HEK293 (cell line): ENCODE measurements around the gene ZNF492.

ENCODE experiments used
- CTCF ChIA-PET: fragments of 350-600 bp; formaldehyde crosslinking; extraction: SDS; loops from one replicate; lab custom pipeline; 2021; ENCODE audit warnings: antibody characterized with exemption; lab: Yijun Ruan, JAX
- POLR2A ChIA-PET: fragments of 300-600 bp; formaldehyde crosslinking; extraction: SDS; loops from one replicate; lab custom pipeline; 2020; ENCODE audit warnings: antibody characterized with exemption, inconsistent platforms; lab: Yijun Ruan, JAX
- H3K27ac ChIP-seq: fragments of 200-500 bp; sonication (Bioruptor generic); 2 replicates; pipeline ENCODE4 v1.5.1; 2014; ENCODE audit warnings: low read depth, low read length, control low read depth, inconsistent platforms; ENCODE audit errors: extremely low read depth
- H3K36me3 ChIP-seq, 2 experiments: fragments of 200-500 bp in 1 of 2; sonication (Bioruptor generic) in 1 of 2; 1 replicate in 1 of 2; 2 replicates in 1 of 2; pipeline ENCODE4 v1.5.1; 2014 to 2017; ENCODE audit warnings: inconsistent platforms in 2 of 2, low read length in 2 of 2; ENCODE audit not compliant: control insufficient read depth in 2 of 2, insufficient read depth in 1 of 2
- H3K4me1 ChIP-seq: fragments of 200-500 bp; sonication (Bioruptor generic); 2 replicates; pipeline ENCODE4 v1.5.1; 2014; ENCODE audit warnings: mild to moderate bottlenecking, low read length, inconsistent platforms; ENCODE audit not compliant: control insufficient read depth, insufficient read depth
- H3K4me3 ChIP-seq: 2 replicates; pipeline ENCODE4 v1.5.1; 2011; ENCODE audit warnings: low read depth, mild to moderate bottlenecking, control low read depth, low read length, moderate library complexity
- H3K9me3 ChIP-seq: fragments of 200-500 bp; sonication (Bioruptor generic); 2 replicates; pipeline ENCODE4 v1.5.1; 2014; ENCODE audit warnings: low read depth, low read length, inconsistent platforms; ENCODE audit not compliant: control insufficient read depth, insufficient read depth
- MZF1 ChIP-seq: fragments of 450-650 bp; formaldehyde crosslinking; IDR thresholded peaks from 2 replicates; pipeline ENCODE4 v1.5.1; 2017; ENCODE audit warnings: missing biosample characterization, missing genetic modification characterization, borderline replicate concordance
- OVOL3 ChIP-seq: fragments of 450-650 bp; formaldehyde crosslinking; IDR thresholded peaks from 2 replicates; pipeline ENCODE4 v1.5.1; 2016; ENCODE audit warnings: missing biosample characterization, missing genetic modification characterization
- PRDM2 ChIP-seq: fragments of 450-650 bp; formaldehyde crosslinking; IDR thresholded peaks from 2 replicates; pipeline ENCODE4 v1.5.1; 2016; ENCODE audit warnings: missing biosample characterization, missing genetic modification characterization, borderline replicate concordance
- REST ChIP-seq: fragments of 450-650 bp; formaldehyde crosslinking; IDR thresholded peaks from 2 replicates; pipeline ENCODE4 v1.5.1; 2016; ENCODE audit warnings: missing biosample characterization, missing genetic modification characterization
- SALL2 ChIP-seq: fragments of 450-650 bp; formaldehyde crosslinking; IDR thresholded peaks from 2 replicates; pipeline ENCODE4 v1.5.0; 2017; ENCODE audit warnings: missing biosample characterization, mild to moderate bottlenecking, missing genetic modification characterization, borderline replicate concordance
- ZEB2 ChIP-seq: fragments of 450-650 bp; formaldehyde crosslinking; IDR thresholded peaks from 2 replicates; pipeline ENCODE4 v1.5.1; 2016; ENCODE audit warnings: missing biosample characterization, missing genetic modification characterization
- ZNF175 ChIP-seq: fragments of 450-650 bp; formaldehyde crosslinking; IDR thresholded peaks from 2 replicates; pipeline ENCODE4 v1.5.1; 2016; ENCODE audit warnings: missing biosample characterization, missing genetic modification characterization
- ZNF184 ChIP-seq: fragments of 450-650 bp; IDR thresholded peaks from 2 replicates; pipeline ENCODE4 v1.5.1; 2018; ENCODE audit warnings: missing biosample characterization, mild to moderate bottlenecking, missing genetic modification characterization
- ZNF2 ChIP-seq: fragments of 450-650 bp; formaldehyde crosslinking; IDR thresholded peaks from 2 replicates; pipeline ENCODE4 v1.5.1; 2016; ENCODE audit warnings: missing biosample characterization, missing genetic modification characterization
- ZNF221 ChIP-seq: fragments of 450-650 bp; formaldehyde crosslinking; IDR thresholded peaks from 2 replicates; pipeline ENCODE4 v1.5.1; 2017; ENCODE audit warnings: missing biosample characterization, missing genetic modification characterization, borderline replicate concordance
- ZNF366 ChIP-seq: fragments of 450-650 bp; formaldehyde crosslinking; conservative IDR thresholded peaks from 2 replicates; pipeline ENCODE4 v1.5.1; 2016; ENCODE audit warnings: missing biosample characterization, missing genetic modification characterization
- ZNF473 ChIP-seq: fragments of 450-650 bp; formaldehyde crosslinking; IDR thresholded peaks from 2 replicates; pipeline ENCODE4 v1.5.1; 2017; ENCODE audit warnings: missing biosample characterization, missing genetic modification characterization
- ZNF48 ChIP-seq: fragments of 450-650 bp; formaldehyde crosslinking; IDR thresholded peaks from 2 replicates; pipeline ENCODE4 v1.5.1; 2016; ENCODE audit warnings: missing biosample characterization, missing genetic modification characterization
- ZNF549 ChIP-seq: fragments of 450-650 bp; IDR thresholded peaks from 2 replicates; pipeline ENCODE4 v1.5.1; 2018; ENCODE audit warnings: missing biosample characterization, missing genetic modification characterization, mild to moderate bottlenecking, inconsistent platforms, moderate library complexity
- ZNF555 ChIP-seq: fragments of 450-650 bp; formaldehyde crosslinking; conservative IDR thresholded peaks from 2 replicates; pipeline ENCODE4 v1.5.1; 2017; ENCODE audit warnings: missing biosample characterization, mild to moderate bottlenecking, missing genetic modification characterization, inconsistent platforms
- ZNF645 ChIP-seq: fragments of 450-650 bp; formaldehyde crosslinking; IDR thresholded peaks from 2 replicates; pipeline ENCODE4; 2016; ENCODE audit warnings: missing biosample characterization, missing genetic modification characterization
- ZNF664 ChIP-seq: fragments of 450-650 bp; formaldehyde crosslinking; IDR thresholded peaks from 2 replicates; pipeline ENCODE4 v1.5.1; 2016; ENCODE audit warnings: missing biosample characterization, missing genetic modification characterization
- ZNF792 ChIP-seq: fragments of 450-650 bp; formaldehyde crosslinking; IDR thresholded peaks from 2 replicates; pipeline ENCODE4 v1.5.1; 2016; ENCODE audit warnings: missing biosample characterization, missing genetic modification characterization
- TF ChIP-seq, protein P1 (sequence below): fragments of 450-650 bp; formaldehyde crosslinking; IDR thresholded peaks from 2 replicates; pipeline ENCODE4 v1.5.1; 2016; ENCODE audit warnings: missing biosample characterization, missing genetic modification characterization

Gene ZNF492

DNA sequence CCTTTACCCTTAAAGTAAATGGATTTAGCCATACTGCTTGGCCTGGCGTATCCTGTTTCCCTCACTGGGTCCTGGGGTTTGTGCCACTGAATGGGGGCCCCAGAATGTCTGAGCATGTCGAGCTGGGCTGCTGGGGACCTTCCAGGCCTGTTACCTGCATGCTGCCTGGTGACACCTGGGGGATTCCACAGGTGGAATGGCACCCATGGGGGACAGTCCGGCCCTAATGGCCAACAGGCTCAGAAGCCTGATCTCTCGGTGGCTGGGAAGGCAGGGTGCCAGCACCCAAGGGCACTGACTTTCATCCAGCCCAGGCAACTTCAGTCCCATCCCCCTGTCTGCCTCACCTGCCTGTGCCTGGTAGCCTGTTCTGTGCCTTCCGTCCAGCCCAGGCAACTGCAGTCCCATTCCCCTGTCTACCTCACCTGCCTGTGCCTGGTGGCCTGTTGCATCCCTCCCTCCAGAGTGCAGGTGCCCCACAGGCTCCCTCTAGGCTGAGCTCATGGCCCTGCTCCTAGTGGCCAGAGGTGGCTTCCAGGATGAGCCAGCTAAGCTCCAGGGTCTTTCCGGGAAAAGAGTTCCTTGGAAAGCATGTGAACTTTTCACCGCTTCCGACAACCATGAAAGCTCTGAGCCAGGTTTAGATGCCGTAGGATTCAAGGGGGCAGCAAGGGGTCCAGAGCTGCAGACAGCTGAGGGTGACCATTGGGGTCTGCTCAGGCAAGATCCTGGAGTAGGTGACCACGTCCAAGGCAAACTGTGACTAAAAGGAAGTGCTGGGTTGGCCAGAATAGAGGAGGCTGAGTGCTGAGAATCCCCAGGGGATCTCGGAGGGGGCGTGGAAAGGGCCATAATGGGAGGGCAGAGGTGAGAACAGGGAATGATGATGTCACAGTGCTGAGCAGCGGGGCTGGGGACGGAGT lies 30.3 kb upstream of the ZNF492 start:
- Histone ChIP-seq H3K27ac (no peak overlapping the region), H3K4me1 (no peaks in the 10 kb centered on the region), H3K36me3 (no peaks in the 10 kb centered on the region), H3K9me3 (no peaks in the 10 kb centered on the region), H3K4me3 (no peak overlapping the region)
- POLR2A ChIA-PET: no interaction called here
- TF ChIP-seq ZNF366: no peak
- TF ChIP-seq REST: no peak
- TF ChIP-seq ZNF792 (tag by site-specific recombination): no peak
- TF ChIP-seq, protein P1, sequence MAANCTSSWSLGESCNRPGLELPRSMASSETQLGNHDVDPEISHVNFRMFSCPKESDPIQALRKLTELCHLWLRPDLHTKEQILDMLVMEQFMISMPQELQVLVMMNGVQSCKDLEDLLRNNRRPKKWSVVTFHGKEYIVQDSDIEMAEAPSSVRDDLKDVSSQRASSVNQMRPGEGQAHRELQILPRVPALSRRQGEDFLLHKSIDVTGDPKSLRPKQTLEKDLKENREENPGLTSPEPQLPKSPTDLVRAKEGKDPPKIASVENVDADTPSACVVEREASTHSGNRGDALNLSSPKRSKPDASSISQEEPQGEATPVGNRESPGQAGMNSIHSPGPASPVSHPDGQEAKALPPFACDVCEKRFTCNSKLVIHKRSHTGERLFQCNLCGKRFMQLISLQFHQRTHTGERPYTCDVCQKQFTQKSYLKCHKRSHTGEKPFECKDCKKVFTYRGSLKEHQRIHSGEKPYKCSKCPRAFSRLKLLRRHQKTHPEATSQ (tag by site-specific recombination): no peak
- TF ChIP-seq ZNF184 (tag by site-specific recombination): no peak
- no peak for TF ChIP-seq ZNF48
- TF ChIP-seq OVOL3 (tag by site-specific recombination): no peak
- TF ChIP-seq ZNF175 (tag by site-specific recombination): no peak
- no peak for TF ChIP-seq ZEB2 (tag by site-specific recombination)
- TF ChIP-seq MZF1 (tag by site-specific recombination): no peak
- no peak for TF ChIP-seq ZNF549
- no peak for TF ChIP-seq ZNF221 (tag by site-specific recombination)
- no peak for TF ChIP-seq ZNF555
- no peak for TF ChIP-seq ZNF473 (tag by site-specific recombination)
- CTCF ChIA-PET: no interaction called here

GRCh38 chr19:22604571-22605274 lies 29.4 kb upstream of the ZNF492 start:
- no peaks in the 10 kb centered on the region for H3K9me3 ChIP-seq
- H3K4me3 ChIP-seq: no peak overlapping the region
- ChIA-PET POLR2A (no interaction called here), CTCF (no interaction called here)
- no peaks in the 10 kb centered on the region for H3K36me3 ChIP-seq
- H3K4me1 ChIP-seq: no peaks in the 10 kb centered on the region
- no peak overlapping the region for H3K27ac ChIP-seq
- TF ChIP-seq SALL2 (tag by site-specific recombination) (no peak), ZNF664 (no peak), PRDM2 (tag by site-specific recombination) (no peak), ZNF2 (tag by site-specific recombination) (no peak), ZNF645 (tag by site-specific recombination) (no peak)
